ENCODE measurements around the gene ZKSCAN3. TPM values are rescaled to one million over a fixed set of nuclear protein-coding genes. Genes with fewer than 3 reads are reported as not detected.

Gene ZKSCAN3
- total and polyA plus RNA-seq, 11 donors = 1.5 to 7.9 (median 4.9) TPM

DNA sequence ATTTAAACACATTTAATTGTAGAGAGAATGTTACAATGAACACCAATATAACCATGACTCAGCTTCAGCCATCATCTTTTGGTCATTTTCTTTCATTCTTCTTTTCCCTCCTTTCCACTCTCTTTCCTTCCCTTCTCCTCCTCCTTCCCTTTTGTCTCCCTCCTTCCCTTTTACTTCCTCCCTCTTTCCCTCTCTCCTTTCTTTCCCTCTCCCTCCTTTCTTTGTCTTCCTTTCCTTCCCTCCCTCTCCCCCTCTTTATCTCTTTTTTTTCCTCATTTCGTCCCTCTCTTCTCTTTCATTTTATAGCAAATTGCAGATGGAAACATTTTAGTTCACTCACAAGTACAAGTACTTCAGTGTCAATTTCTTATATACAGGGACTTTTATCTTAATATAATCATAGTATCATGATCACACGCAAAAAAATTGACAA, 1.8 kb downstream of the ZKSCAN3 start:
- Histone ChIP-seq H3K27me3 (no peaks in the 10 kb centered on the region), H3K4me1 (peaks cover 3 to 52% (median 35%) of the 10 kb centered on the region in 12 donors), H3K4me3 (peak overlapping the region in 6 of 12 donors; percentile 59 to 78 (median 74)), H3K36me3 (no peaks in the 10 kb centered on the region), H3K27ac (peak overlapping the region in 6 of 12 donors; percentile 3 to 84 (median 16)), H3K9me3 (no peaks in the 10 kb centered on the region)
- DNase-seq (no peak), ATAC-seq (no peak)
- TF ChIP-seq, protein P1, sequence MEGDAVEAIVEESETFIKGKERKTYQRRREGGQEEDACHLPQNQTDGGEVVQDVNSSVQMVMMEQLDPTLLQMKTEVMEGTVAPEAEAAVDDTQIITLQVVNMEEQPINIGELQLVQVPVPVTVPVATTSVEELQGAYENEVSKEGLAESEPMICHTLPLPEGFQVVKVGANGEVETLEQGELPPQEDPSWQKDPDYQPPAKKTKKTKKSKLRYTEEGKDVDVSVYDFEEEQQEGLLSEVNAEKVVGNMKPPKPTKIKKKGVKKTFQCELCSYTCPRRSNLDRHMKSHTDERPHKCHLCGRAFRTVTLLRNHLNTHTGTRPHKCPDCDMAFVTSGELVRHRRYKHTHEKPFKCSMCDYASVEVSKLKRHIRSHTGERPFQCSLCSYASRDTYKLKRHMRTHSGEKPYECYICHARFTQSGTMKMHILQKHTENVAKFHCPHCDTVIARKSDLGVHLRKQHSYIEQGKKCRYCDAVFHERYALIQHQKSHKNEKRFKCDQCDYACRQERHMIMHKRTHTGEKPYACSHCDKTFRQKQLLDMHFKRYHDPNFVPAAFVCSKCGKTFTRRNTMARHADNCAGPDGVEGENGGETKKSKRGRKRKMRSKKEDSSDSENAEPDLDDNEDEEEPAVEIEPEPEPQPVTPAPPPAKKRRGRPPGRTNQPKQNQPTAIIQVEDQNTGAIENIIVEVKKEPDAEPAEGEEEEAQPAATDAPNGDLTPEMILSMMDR (IDR thresholded peaks at IDR 0.05) = no peak
- no peak for TF ChIP-seq POLR2A (IDR thresholded peaks at IDR 0.05)
- intact Hi-C loops (cut with DNase I) = loop anchor here in 6 of 10 donors (5.0 to 10.0 kb wide), 5 partner anchors 69 to 1167 kb away; partner anchors contain the start of genes NKAPL (in 2 of the 6), ZKSCAN4 (in 2 of the 6) and PGBD1 (in 1 of the 6)
- 56 to 69% (median 60%) methylated on average over 2 of the region's 2 CpGs for WGBS, 4 donors

DNA sequence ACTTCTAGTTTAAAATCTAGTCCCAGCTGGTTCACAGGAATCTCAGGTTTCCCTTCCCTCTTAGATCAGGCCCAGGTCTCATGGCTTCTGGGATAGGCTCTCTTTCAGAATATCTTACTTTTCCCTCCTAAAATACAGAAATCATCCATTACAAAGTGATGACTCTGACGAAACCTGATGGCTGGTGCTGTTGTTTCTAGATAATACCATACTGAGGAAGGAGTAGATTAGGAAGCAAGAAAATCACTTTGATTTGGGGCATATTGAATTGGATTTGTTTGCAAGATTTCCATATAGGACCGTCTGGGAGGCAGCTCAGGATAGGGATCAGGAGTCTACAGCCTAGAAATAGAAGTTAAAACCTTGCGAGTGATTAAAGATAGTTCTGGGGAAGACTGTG, 3.6 kb downstream of the ZKSCAN3 start:
- ATAC-seq (no peak), DNase-seq (no peak)
- Histone ChIP-seq H3K4me3 (peak overlapping the region in 10 of 12 donors; percentile 2 to 57 (median 38)), H3K36me3 (no peaks in the 10 kb centered on the region), H3K9me3 (no peaks in the 10 kb centered on the region), H3K4me1 (peaks cover 3 to 53% (median 38%) of the 10 kb centered on the region in 12 donors), H3K27ac (peak overlapping the region; percentile 29 to 91 (median 88)), H3K27me3 (no peaks in the 10 kb centered on the region)
- intact Hi-C loops (cut with DNase I) = loop anchor here in 6 of 10 donors (5.0 to 10.0 kb wide), 5 partner anchors 71 to 1169 kb away; partner anchors contain the start of genes NKAPL (in 2 of the 6), ZKSCAN4 (in 2 of the 6) and PGBD1 (in 1 of the 6)
- WGBS, 4 donors = 62 to 84% (median 74%) methylated on average over 3 of the region's 3 CpGs
- TF ChIP-seq, protein P1 (IDR thresholded peaks at IDR 0.05) = no peak
- TF ChIP-seq POLR2A (IDR thresholded peaks at IDR 0.05) = no peak

DNA sequence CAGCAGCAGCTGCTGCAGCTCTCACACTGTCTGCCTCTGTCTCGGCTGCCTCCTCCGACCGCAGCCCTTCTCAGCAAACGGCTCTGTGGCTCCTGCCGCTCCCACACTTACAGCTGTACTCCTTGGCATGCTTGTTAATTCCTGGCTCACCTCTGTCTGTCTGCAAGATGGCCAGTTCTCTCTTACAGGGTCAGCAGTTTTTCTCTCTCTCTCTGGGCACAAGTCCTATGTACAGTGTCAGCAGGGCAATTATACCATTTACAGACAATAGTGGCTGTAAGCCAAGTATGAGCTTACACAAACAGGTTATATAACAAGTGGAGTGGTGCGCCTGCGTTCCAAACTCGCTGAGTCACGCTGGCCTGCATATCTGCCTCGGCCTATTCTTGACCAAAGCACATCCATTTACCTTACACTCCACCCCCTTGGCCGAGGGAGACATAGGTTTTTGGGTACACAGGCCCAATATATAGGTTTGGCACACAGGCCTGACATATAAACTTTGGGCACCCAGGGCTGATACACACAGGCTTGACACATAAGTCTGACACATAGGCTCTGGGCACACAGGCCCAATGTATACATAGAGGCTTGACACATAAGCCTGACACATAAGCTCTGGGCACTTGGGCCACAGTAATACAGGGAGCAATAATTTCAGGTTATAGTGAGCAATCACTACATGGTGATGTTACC, 4.4 kb downstream of the ZKSCAN3 start:
- no peaks in the 10 kb centered on the region for H3K27me3 ChIP-seq
- WGBS, 4 donors = 57 to 77% (median 72%) methylated on average over 11 of the region's 11 CpGs
- peak overlapping the region in 10 of 12 donors; percentile 2 to 57 (median 38) for H3K4me3 ChIP-seq
- no peaks in the 10 kb centered on the region for H3K9me3 ChIP-seq
- intact Hi-C loops (cut with DNase I) = loop anchor here in 8 of 10 donors (2.0 to 10.0 kb wide), 6 partner anchors 72 to 1169 kb away; partner anchors contain the start of genes NKAPL (in 2 of the 8), ZKSCAN4 (in 2 of the 8) and PGBD1 (in 1 of the 8)
- ATAC-seq = peak in 3 of 4 donors; percentile 9 to 31 (median 29)
- DNase-seq = peak; percentile 50 to 74 (median 67)
- H3K27ac ChIP-seq = peak overlapping the region; percentile 46 to 91 (median 89)
- TF ChIP-seq, protein P1 (IDR thresholded peaks at IDR 0.05) = no peak
- no peak for TF ChIP-seq POLR2A (IDR thresholded peaks at IDR 0.05)
- no peaks in the 10 kb centered on the region for H3K36me3 ChIP-seq
- peaks cover 3 to 52% (median 38%) of the 10 kb centered on the region in 12 donors for H3K4me1 ChIP-seq
